Measurements from ENCODE around the gene CYP1A2.
"Not testable (repeated sequence)": the region's sequence is repeated elsewhere in the genome, so short reads cannot be mapped to it uniquely, and the experiment has no call there.

The CYP1A2 gene

DNA sequence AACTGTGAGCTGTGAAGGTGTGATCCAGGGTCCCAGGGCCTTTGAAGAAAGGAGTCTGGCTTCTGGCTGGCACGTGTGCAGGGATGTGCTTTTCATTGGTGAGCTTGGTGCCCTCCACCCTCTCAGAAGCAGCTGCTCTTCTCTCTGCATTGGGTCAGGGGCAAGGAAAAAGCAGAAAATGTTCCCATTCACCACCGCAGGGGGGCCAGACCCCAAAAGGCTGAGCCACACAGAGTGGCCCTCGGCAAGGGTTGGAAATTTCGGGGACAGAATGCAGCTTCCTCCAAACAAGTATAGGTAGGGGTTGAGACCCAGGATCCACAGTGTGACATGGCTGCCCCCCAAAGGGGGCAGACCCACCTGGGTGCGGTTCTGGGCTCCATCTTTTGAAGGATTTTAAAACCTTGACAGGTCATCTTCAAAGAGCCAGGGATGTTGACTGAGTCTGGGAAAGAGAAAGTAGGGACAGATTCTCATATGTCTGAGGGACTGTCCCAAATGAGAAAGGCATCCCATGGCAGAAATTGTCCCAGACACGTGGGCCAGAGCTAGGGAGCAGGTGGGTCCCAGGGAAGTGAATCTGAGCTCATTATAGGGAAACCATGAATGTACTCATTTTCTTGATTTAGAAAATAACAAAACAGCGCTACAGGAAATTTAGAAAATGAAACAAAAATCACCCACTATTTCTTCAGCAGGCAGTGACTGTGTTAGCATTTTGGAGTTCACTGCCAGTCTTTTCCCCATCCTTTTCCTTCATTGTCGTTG, 36.0 kb downstream of the CYP1A2 start:
- ChIA-PET POLR2A (interaction anchor here (0.6 to 1.2 kb wide), 2 partner anchors 111 to 122 kb away, joined by 3 to 5 read pairs; partner anchors contain the start of gene FAM219B), CTCF (interaction anchor here (1.1 to 33.5 kb wide), 13 partner anchors 9 to 402 kb away, joined by 5 to 1672 read pairs (median 11); partner anchors contain the start of genes CLK3, RPP25 and ULK3)
- H3K4me3 ChIP-seq (ENCODE audit: low read depth, low read length): no peak overlapping the region; the same call in 1 of the 2 replicates
- no peak for TF ChIP-seq CTCF (IDR thresholded peaks at IDR 0.05; ENCODE audit: insufficient read depth, low read length, missing control alignments)
- DNase-seq (ENCODE audit: low read depth, low spot score): no peak

DNA sequence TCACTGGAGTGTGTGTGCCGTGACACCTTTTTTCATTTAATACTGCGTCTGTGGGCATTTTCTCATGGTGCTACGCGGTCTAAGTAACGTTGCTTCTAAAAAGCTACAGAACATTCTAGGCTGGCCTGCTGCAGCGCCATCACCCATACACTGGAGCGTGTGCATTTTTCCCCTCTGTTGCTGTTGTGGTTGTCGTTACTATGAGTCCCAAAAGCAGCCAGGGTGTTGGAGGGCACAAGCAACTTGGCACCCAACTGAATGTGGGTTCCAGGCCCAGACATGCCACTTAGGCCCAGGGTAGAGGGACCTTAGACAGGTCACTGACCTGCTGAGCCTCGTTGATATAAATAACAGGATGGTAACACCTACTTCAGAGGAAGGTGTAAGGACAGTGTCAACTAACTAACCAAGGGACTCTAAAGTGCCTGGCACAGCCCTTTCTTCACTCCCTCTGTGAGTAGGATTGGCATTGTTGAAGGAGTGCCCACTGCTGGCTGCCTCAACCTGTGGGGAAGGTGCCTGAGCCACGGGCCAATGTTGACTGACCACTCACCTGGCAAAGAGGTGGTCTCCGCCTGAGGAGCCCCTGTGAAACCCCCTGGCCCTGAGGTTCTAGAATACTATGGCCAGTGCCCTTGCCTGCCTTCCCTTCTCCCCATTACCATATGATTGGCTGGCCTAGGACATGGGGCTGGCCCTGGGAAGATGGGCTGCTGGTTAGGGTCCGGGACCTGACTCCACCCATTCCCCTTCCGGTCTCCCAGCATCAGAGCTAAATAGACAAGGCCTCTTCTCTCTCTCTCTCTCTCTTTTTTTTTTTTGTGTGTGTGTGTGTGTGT, 36.8 kb downstream of the CYP1A2 start:
- ChIA-PET POLR2A (no interaction called here), CTCF (interaction anchor here (1.2 to 33.5 kb wide), 8 partner anchors 8 to 168 kb away, joined by 3 to 1672 read pairs (median 132); partner anchors contain the start of genes CLK3 and RPP25)
- no peak overlapping the region for H3K4me3 ChIP-seq (ENCODE audit: low read depth, low read length)
- DNase-seq (ENCODE audit: low read depth, low spot score): no peak
- TF ChIP-seq CTCF (IDR thresholded peaks at IDR 0.05; ENCODE audit: insufficient read depth, low read length, missing control alignments): no peak

DNA sequence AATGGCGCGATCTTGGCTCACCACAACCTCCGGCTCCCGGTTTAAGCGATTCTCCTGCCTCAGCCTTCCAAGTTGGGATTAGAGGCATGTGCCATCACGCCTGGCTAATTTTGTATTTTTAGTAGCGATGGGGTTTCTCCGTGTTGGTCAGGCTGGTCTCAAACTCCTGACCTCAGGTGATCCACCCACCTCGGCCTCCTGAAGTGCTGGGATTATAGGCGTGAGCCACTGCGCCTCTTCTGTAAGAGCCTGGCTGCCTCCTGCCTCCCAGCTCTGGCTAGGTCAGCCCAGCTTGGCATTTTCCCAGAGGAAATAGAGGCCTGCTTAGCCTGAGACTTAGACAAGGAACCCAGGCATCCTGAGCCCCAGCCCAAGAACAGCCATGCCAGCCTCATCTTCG, 37.4 kb downstream of the CYP1A2 start:
- POLR2A ChIA-PET; DNase-seq (ENCODE audit: low read depth, low spot score); H3K4me3 ChIP-seq (ENCODE audit: low read depth, low read length): not testable (repeated sequence)
- CTCF ChIA-PET: interaction anchor here (1.2 to 33.5 kb wide), 8 partner anchors 15 to 167 kb away, joined by 3 to 1672 read pairs (median 78); partner anchors contain the start of genes CLK3, RPP25 and ULK3

GRCh38 chr15:74786551-74787165, 38.0 kb downstream of the CYP1A2 start:
- POLR2A ChIA-PET: interaction anchor here (1.0 to 1.4 kb wide), 2 partner anchors 9 to 151 kb away, joined by 4 to 5 read pairs; partner anchors contain the start of gene COX5A
- no peak overlapping the region for H3K4me3 ChIP-seq (ENCODE audit: low read depth, low read length)
- CTCF ChIA-PET: interaction anchor here (0.7 to 33.5 kb wide), 13 partner anchors 8 to 167 kb away, joined by 3 to 1672 read pairs (median 5); partner anchors contain the start of genes CLK3, RPP25 and ULK3
- TF ChIP-seq CTCF (IDR thresholded peaks at IDR 0.05; ENCODE audit: insufficient read depth, low read length, missing control alignments): no peak
- no peak for DNase-seq (ENCODE audit: low read depth, low spot score)

- H3K4me3 ChIP-seq (ENCODE audit: low read depth, low read length): no peak overlapping the region
- no peak for DNase-seq (ENCODE audit: low read depth, low spot score)
- peak; percentile 81 for TF ChIP-seq CTCF (IDR thresholded peaks at IDR 0.05; ENCODE audit: insufficient read depth, low read length, missing control alignments)
- CTCF ChIA-PET: interaction anchor here (0.7 to 33.5 kb wide), 18 partner anchors 8 to 166 kb away, joined by 3 to 1672 read pairs (median 4); partner anchors contain the start of genes CLK3, CPLX3, MPI and RPP25
- POLR2A ChIA-PET: interaction anchor here (1.0 to 1.4 kb wide), 2 partner anchors 10 to 151 kb away, joined by 4 to 5 read pairs; partner anchors contain the start of gene COX5A
Observed at GRCh38 chr15:74787251-74788041, 38.8 kb downstream of the CYP1A2 start.

Measured in AG04449 (cell line).